Left ventricle myocardium inferior (tissue), 1 donor: ENCODE results near the gene TBXAS1. TPM values are rescaled to one million over a fixed set of nuclear protein-coding genes. Genes with fewer than 3 reads are reported as not detected.

ENCODE experiments used
- DNase-seq: peaks from one replicate; pipeline ENCODE4 v3.0.0-alpha.2; 2020
- H3K27ac ChIP-seq: fragments of 200-600 bp; replicated peaks from 2 replicates; pipeline ENCODE4 v1.8.0; 2021
- H3K27me3 ChIP-seq: fragments of 200-600 bp; 2 replicates; pipeline ENCODE4 v1.8.0; 2021; ENCODE audit warnings: low read depth
- H3K36me3 ChIP-seq: fragments of 200-600 bp; 2 replicates; pipeline ENCODE4 v1.8.0; 2021
- H3K4me1 ChIP-seq: fragments of 200-600 bp; 2 replicates; pipeline ENCODE4 v1.8.0; 2021
- H3K4me3 ChIP-seq: fragments of 200-600 bp; 2 replicates; pipeline ENCODE4 v1.8.0; 2021; ENCODE audit warnings: mild to moderate bottlenecking, moderate library complexity
- H3K9me3 ChIP-seq: fragments of 200-600 bp; replicated peaks from 2 replicates; pipeline ENCODE4 v1.8.0; 2021
- intact Hi-C: fragments of 100-400 bp; cut with micrococcal nuclease; formaldehyde crosslinking; loops from one replicate; pipeline ENCODE4 v1.11.0; 2022
- total RNA-seq: library from RNA; stranded (reverse); fragmentation: NEBNext Ultra II Directional; extraction: Animal tissue kit (Norgen Biotek cat#: 25700); gene quantifications from one replicate; pipeline ENCODE4 v1.2.1, GENCODE V29; 2021
- TF ChIP-seq, protein P1 (sequence below): fragments of 200-600 bp; IDR thresholded peaks from 2 replicates; pipeline ENCODE4 v1.8.0; 2021; ENCODE audit warnings: antibody characterized with exemption, mild to moderate bottlenecking, borderline replicate concordance
- donor health status: DM: no; HTN: yes; CAD: no; lungs with severe emphysema.

The TBXAS1 gene
- total RNA-seq, 1 donor from 2014 or later, result 3.9 TPM

- H3K27ac ChIP-seq, result no peak overlapping the region
- no peaks in the 10 kb centered on the region for H3K27me3 ChIP-seq
- H3K9me3 ChIP-seq, result no peaks in the 10 kb centered on the region
- no peak overlapping the region for H3K4me3 ChIP-seq
- TF ChIP-seq, protein P1, sequence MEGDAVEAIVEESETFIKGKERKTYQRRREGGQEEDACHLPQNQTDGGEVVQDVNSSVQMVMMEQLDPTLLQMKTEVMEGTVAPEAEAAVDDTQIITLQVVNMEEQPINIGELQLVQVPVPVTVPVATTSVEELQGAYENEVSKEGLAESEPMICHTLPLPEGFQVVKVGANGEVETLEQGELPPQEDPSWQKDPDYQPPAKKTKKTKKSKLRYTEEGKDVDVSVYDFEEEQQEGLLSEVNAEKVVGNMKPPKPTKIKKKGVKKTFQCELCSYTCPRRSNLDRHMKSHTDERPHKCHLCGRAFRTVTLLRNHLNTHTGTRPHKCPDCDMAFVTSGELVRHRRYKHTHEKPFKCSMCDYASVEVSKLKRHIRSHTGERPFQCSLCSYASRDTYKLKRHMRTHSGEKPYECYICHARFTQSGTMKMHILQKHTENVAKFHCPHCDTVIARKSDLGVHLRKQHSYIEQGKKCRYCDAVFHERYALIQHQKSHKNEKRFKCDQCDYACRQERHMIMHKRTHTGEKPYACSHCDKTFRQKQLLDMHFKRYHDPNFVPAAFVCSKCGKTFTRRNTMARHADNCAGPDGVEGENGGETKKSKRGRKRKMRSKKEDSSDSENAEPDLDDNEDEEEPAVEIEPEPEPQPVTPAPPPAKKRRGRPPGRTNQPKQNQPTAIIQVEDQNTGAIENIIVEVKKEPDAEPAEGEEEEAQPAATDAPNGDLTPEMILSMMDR, result no peak
- peaks cover 41% of the 10 kb centered on the region for H3K4me1 ChIP-seq
- no peak for DNase-seq
- H3K36me3 ChIP-seq, result no peaks in the 10 kb centered on the region
- intact Hi-C loops, result no loop called here
Measured at GRCh38 chr7:139914306-139915267, 85.5 kb downstream of the TBXAS1 start.

- H3K27ac ChIP-seq, result peak overlapping the region; percentile 37
Measured at GRCh38 chr7:139915268-139915863, 86.3 kb downstream of the TBXAS1 start.

DNA sequence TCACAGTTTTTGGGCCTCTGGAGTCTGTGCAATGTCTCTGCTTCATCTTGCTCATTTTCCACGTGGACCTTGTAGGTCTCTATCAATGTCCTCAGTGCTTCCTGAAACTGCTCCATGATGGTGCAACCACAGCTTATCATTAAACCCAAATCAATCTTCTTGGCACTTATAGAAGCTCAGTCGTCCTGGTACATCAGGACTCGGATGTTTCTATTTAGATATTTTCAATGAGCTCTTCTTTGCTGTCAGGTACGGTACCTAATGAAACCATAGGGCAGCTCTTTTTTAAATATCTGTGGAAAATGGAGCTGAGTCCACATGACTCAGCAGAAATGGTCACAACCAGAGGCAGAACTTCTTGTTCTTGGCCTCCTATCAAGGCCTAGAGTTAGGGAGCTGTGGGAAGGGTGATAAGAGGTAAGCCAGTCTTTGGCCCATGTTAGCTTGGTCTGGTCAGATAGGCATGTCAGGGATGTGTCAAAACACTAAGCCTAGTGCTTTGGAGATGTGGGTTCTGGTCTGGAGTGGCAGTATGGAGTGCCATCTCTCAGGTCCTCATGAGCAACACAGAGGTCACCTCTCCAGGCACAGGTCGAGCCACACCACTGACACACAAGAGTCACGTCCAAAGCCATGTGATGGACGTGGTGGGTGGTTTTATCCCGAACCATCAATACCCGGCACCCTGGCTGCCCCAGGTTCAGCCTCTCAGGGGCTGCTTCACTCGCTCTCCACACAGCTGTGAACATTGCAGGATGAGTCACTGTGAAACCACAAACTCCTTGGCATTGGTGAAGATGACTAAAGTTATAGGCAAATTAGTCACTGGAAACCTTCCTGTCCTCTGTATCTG lies 87.0 kb downstream of the TBXAS1 start:
- no peak for DNase-seq
- Histone ChIP-seq H3K4me3 (no peak overlapping the region), H3K27ac (peak overlapping the region; percentile 37), H3K27me3 (no peaks in the 10 kb centered on the region), H3K36me3 (no peaks in the 10 kb centered on the region), H3K9me3 (no peaks in the 10 kb centered on the region), H3K4me1 (peaks cover 42% of the 10 kb centered on the region)
- intact Hi-C loops, result no loop called here
- TF ChIP-seq, protein P1, result no peak

More at GRCh38 chr7:139915268-139915863, 86.3 kb downstream of the TBXAS1 start:
- H3K4me3 ChIP-seq, result no peak overlapping the region
- TF ChIP-seq, protein P1, result no peak
- H3K36me3 ChIP-seq, result no peaks in the 10 kb centered on the region
- no peaks in the 10 kb centered on the region for H3K9me3 ChIP-seq
- DNase-seq, result no peak
- peaks cover 42% of the 10 kb centered on the region for H3K4me1 ChIP-seq
- no peaks in the 10 kb centered on the region for H3K27me3 ChIP-seq
- intact Hi-C loops, result no loop called here

DNA sequence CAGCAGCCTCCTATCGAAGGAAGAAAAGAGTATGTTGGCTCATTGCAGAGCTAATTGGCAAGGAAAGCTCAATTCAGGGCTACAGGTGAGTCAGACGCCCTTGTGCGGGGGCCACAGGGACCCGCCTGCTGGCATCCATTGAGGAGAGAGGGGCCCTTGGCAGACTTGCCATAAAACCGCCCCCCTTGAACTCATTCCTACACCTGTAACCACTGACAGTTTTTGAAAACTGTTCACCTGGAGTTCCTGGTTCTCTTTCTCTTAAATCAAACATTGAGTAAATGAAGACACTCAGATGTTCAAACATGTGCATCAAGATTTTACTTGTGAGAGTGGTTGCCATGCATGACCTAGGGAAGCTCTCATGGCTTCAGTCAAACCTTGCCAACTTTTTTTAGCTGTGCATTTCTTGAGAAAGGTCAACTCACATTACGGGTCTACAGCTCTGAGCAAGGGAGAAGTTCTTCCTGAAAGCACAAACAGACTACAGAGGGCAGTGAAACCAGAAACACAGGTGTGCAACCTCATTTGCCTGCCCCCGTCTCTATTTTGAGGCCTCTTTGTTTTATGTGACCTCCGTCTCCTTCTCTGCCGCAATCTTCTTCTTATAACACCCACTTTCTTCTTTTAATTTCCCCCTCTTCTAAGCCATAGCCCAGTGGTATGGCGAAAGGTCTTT lies 87.8 kb downstream of the TBXAS1 start:
- no peaks in the 10 kb centered on the region for H3K36me3 ChIP-seq
- no peaks in the 10 kb centered on the region for H3K9me3 ChIP-seq
- intact Hi-C loops, result no loop called here
- no peak overlapping the region for H3K4me3 ChIP-seq
- H3K4me1 ChIP-seq, result peaks cover 42% of the 10 kb centered on the region
- TF ChIP-seq, protein P1, result no peak
- DNase-seq, result no peak
- no peaks in the 10 kb centered on the region for H3K27me3 ChIP-seq
- H3K27ac ChIP-seq, result peak overlapping the region; percentile 37

DNA sequence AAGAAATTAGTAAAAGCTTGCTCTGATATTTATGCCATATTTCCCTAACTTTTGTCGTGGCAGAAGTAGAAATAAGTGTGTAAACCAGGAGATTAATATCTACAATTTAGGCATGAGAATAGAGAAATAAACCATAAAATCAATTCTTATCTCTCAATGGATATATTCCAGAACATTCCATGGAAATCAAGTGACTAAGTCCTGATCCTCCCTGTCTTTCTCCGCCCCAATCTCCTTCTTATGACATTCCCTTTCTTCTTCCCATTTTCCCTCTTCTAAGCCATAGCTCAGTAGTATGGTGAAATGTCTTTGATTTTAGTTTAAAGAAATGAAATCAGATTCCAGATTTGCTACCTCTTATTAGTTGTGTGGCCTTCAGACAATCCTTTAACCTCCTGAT lies 88.8 kb downstream of the TBXAS1 start:
- Histone ChIP-seq H3K9me3 (no peaks in the 10 kb centered on the region), H3K27ac (peak overlapping the region; percentile 51), H3K36me3 (no peaks in the 10 kb centered on the region), H3K4me1 (peaks cover 42% of the 10 kb centered on the region), H3K27me3 (no peaks in the 10 kb centered on the region), H3K4me3 (no peak overlapping the region)
- DNase-seq, result no peak
- intact Hi-C loops, result no loop called here
- TF ChIP-seq, protein P1, result no peak
